Nephron progenitor cell (in vitro differentiated cells): Measurements from ENCODE around the gene CCDC87.

Source experiments
- DNase-seq: peaks from one replicate; pipeline ENCODE4 v3.0.0; 2021
- H3K27ac Mint-ChIP-seq: 2 replicates; pipeline ENCODE4 v1.8.0; 2021; ENCODE audit warnings: mild to moderate bottlenecking, moderate library complexity, mixed read lengths
- H3K27me3 Mint-ChIP-seq: 2 replicates; pipeline ENCODE4 v1.8.0; 2021; ENCODE audit warnings: mild to moderate bottlenecking, low read depth, mixed read lengths; ENCODE audit not compliant: poor library complexity
- H3K36me3 Mint-ChIP-seq: 2 replicates; pipeline ENCODE4 v1.8.0; 2021; ENCODE audit warnings: low read depth, mixed read lengths
- H3K4me1 Mint-ChIP-seq: 2 replicates; pipeline ENCODE4 v1.8.0; 2021; ENCODE audit warnings: mixed read lengths
- H3K4me3 Mint-ChIP-seq: 2 replicates; pipeline ENCODE4 v1.8.0; 2021; ENCODE audit warnings: mild to moderate bottlenecking, moderate library complexity, mixed read lengths
- H3K9me3 Mint-ChIP-seq: 2 replicates; pipeline ENCODE4 v1.8.0; 2021; ENCODE audit warnings: mild to moderate bottlenecking, moderate library complexity, mixed read lengths
- CTCF ChIP-seq: fragments of 200-600 bp; sonication (generic); IDR thresholded peaks from 2 replicates; pipeline ENCODE4 v1.5.0; 2021; ENCODE audit warnings: antibody characterized with exemption

The CCDC87 gene

GRCh38 chr11:66561178-66561974, 31.5 kb downstream of the CCDC87 start:
- no peak for TF ChIP-seq CTCF
- DNase-seq, result no peak
- Mint-ChIP-seq H3K4me1 (peaks cover 8% of the 10 kb centered on the region), H3K9me3 (no peaks in the 10 kb centered on the region), H3K27ac (no peak overlapping the region), H3K27me3 (no peaks in the 10 kb centered on the region), H3K4me3 (no peak overlapping the region), H3K36me3 (peaks cover 29% of the 10 kb centered on the region)

- DNase-seq, result no peak
- no peaks in the 10 kb centered on the region for H3K27me3 Mint-ChIP-seq
- H3K36me3 Mint-ChIP-seq, result peaks cover 42% of the 10 kb centered on the region
- peaks cover 8% of the 10 kb centered on the region for H3K4me1 Mint-ChIP-seq
- no peak for TF ChIP-seq CTCF
- no peak overlapping the region for H3K4me3 Mint-ChIP-seq
- no peak overlapping the region for H3K27ac Mint-ChIP-seq
- no peaks in the 10 kb centered on the region for H3K9me3 Mint-ChIP-seq
These were observed 32.8 kb downstream of the CCDC87 start for GRCh38 chr11:66559866-66560676.

GRCh38 chr11:66559142-66559865, 33.6 kb downstream of the CCDC87 start:
- TF ChIP-seq CTCF, result no peak
- no peak overlapping the region for H3K27ac Mint-ChIP-seq

GRCh38 chr11:66557733-66558326, 35.0 kb downstream of the CCDC87 start:
- TF ChIP-seq CTCF, result no peak
- Mint-ChIP-seq H3K9me3 (no peaks in the 10 kb centered on the region), H3K27me3 (no peaks in the 10 kb centered on the region), H3K4me3 (no peak overlapping the region), H3K36me3 (peaks cover 51% of the 10 kb centered on the region), H3K4me1 (no peaks in the 10 kb centered on the region), H3K27ac (no peak overlapping the region)
- DNase-seq, result no peak

More at GRCh38 chr11:66559142-66559865, 33.6 kb downstream of the CCDC87 start:
- H3K27me3 Mint-ChIP-seq, result no peaks in the 10 kb centered on the region
- no peak for DNase-seq
- H3K9me3 Mint-ChIP-seq, result no peaks in the 10 kb centered on the region
- H3K4me1 Mint-ChIP-seq, result peaks cover 1% of the 10 kb centered on the region
- no peak overlapping the region for H3K4me3 Mint-ChIP-seq
- H3K36me3 Mint-ChIP-seq, result peaks cover 49% of the 10 kb centered on the region

GRCh38 chr11:66556086-66556485, 36.8 kb downstream of the CCDC87 start:
- no peaks in the 10 kb centered on the region for H3K9me3 Mint-ChIP-seq
- H3K4me3 Mint-ChIP-seq, result no peak overlapping the region
- H3K36me3 Mint-ChIP-seq, result peaks cover 53% of the 10 kb centered on the region
- H3K4me1 Mint-ChIP-seq, result no peaks in the 10 kb centered on the region
- DNase-seq, result no peak
- H3K27me3 Mint-ChIP-seq, result no peaks in the 10 kb centered on the region
- TF ChIP-seq CTCF, result no peak
- H3K27ac Mint-ChIP-seq, result no peak overlapping the region
